ENCODE measurements around the gene CCDC134. TPM values are rescaled to one million over a fixed set of nuclear protein-coding genes. Genes with fewer than 3 reads are reported as not detected.
A peak's percentile ranks its signal among the peaks of the same experiment; 100 is the strongest.

CCDC134 gene
- total and polyA plus RNA-seq, 2 of the 8 experiments (the other 6 are each of a cell fraction or from before 2014, with no cell fraction given), result 7.7 to 20.0 TPM

- Histone ChIP-seq H3K79me2 (ENCODE audit: control insufficient read depth in 1 of 2, insufficient read depth in 2 of 2, low read length in 2 of 2) (peaks cover 32 to 54% of the 10 kb centered on the region in 2 experiments), H2BK12ac (ENCODE audit: low read depth, low read length) (peak overlapping the region; percentile 30; the same call in 1 of the 2 replicates), H3K4me3 (ENCODE audit: extremely low read depth in 1 of 4, insufficient read depth in 2 of 4, low read depth in 3 of 4, low read length in 4 of 4) (peak overlapping the region; percentile 76 to 87 (median 85)), H2BK15ac (ENCODE audit: low read length) (no peak overlapping the region; the same call in 1 of the 2 replicates), H4K20me1 (replicated peaks in 1 of 2; ENCODE audit: control insufficient read depth in 1 of 2, insufficient read depth in 2 of 2, low read length in 2 of 2) (peaks cover 0 to 11% of the 10 kb centered on the region in 2 experiments), H3K9ac (replicated peaks in 1 of 4; ENCODE audit: extremely low read depth in 1 of 4, low read depth in 3 of 4, low read length in 3 of 4) (peak overlapping the region; percentile 56 to 97 (median 84)), H3K79me1 (ENCODE audit: low read depth, low read length) (peaks cover 11% of the 10 kb centered on the region; the same call in 1 of the 2 replicates), H3K18ac (ENCODE audit: extremely low read depth, low read length) (peak overlapping the region; percentile 85; the same call in 1 of the 2 replicates), H3K23me2 (ENCODE audit: low read depth, low read length) (peaks cover 5% of the 10 kb centered on the region), H2AK5ac (ENCODE audit: low read depth, low read length) (no peak overlapping the region), H3K4me1 (replicated peaks in 1 of 4; ENCODE audit: control insufficient read depth in 3 of 4, insufficient read depth in 4 of 4, low read length in 3 of 4) (peaks cover 0 to 5% (median 3%) of the 10 kb centered on the region in 4 experiments; a peak in 3 of 7 replicates), H4K5ac (ENCODE audit: insufficient read length, low read depth, low read length) (peak overlapping the region; percentile 87), H2AFZ (ENCODE audit: low read length) (no peak overlapping the region), H3K27me3 (replicated peaks in 1 of 4; ENCODE audit: control insufficient read depth in 3 of 4, extremely low read depth in 1 of 4, insufficient read depth in 3 of 4, low read length in 3 of 4) (no peaks in the 10 kb centered on the region), H3K36me3 (ENCODE audit: control insufficient read depth in 2 of 4, insufficient read depth in 4 of 4, low read length in 3 of 4) (peaks cover 5 to 26% (median 19%) of the 10 kb centered on the region in 4 experiments), H3K27ac (ENCODE audit: low read depth, low read length) (0 out of 2 replicates have a peak overlapping the region, but pooled peaks have one; percentile 88), H3K9me3 (ENCODE audit: insufficient read depth in 2 of 2, low read depth in 1 of 2, low read length in 1 of 2) (no peaks in the 10 kb centered on the region), H4K91ac (replicated peaks; ENCODE audit: insufficient read length, low read length) (peak overlapping the region; percentile 57), H2BK120ac (replicated peaks; ENCODE audit: low read depth, low read length) (no peak overlapping the region), H2BK5ac (ENCODE audit: low read depth, low read length) (peak overlapping the region; percentile 94; the same call in 1 of the 2 replicates), H3K4ac (replicated peaks; ENCODE audit: insufficient read length, low read depth, low read length) (peak overlapping the region; percentile 53), H3K4me2 (ENCODE audit: insufficient read depth in 1 of 2, low read depth in 2 of 2, low read length in 2 of 2) (peak overlapping the region; percentile 75 to 78), H2BK20ac (ENCODE audit: low read length) (no peak overlapping the region), H4K8ac (ENCODE audit: extremely low read depth, insufficient read depth, low read length) (peak overlapping the region; percentile 97; the same call in 1 of the 2 replicates), H3K14ac (ENCODE audit: insufficient read length) (no peak overlapping the region), H3K23ac (ENCODE audit: insufficient read length) (no peak overlapping the region), H3K56ac (replicated peaks; ENCODE audit: insufficient read length, low read depth, low read length) (peak overlapping the region; percentile 70)
- FAIRE-seq, result no peak
- ChIA-PET POLR2A (ENCODE audit: partially characterized antibody) (interaction anchor here (1.7 to 8.5 kb wide), 5 partner anchors 9 to 153 kb away, joined by 4 to 85 read pairs (median 17); partner anchors contain the start of gene CCDC134), CTCF (ENCODE audit: partially characterized antibody) (interaction anchor here (0.7 to 6.0 kb wide), 5 partner anchors 10 to 1329 kb away, joined by 3 to 27 read pairs (median 3); no protein-coding TSS in a partner anchor)
- no peak for DNase-seq (ENCODE audit: low read depth in 1 of 2, low spot score in 2 of 2)
- WGBS, 2 experiments (ENCODE audit: extremely low coverage in 1 of 2, insufficient coverage in 1 of 2, insufficient read length in 1 of 2, insufficient replicate concordance in 2 of 2, low coverage in 1 of 2, low lambda C conversion rate in 2 of 2, missing lambda C conversion rate in 1 of 2), result 19% methylated on average over 14 of the region's 14 CpGs; no CpG with 5 or more reads in 1 of the 2 experiments
- TF ChIP-seq SIN3A (conservative IDR thresholded peaks at IDR 0.05 in 1 of 2, IDR thresholded peaks at IDR 0.05 in 1 of 2; ENCODE audit: low read depth in 1 of 2, low read length in 2 of 2) (peak in 1 of 2 experiments; percentile 49; a peak in 1 of 4 replicates), SAP30 (IDR thresholded peaks at IDR 0.05; ENCODE audit: insufficient read depth, insufficient replicate concordance, low read length) (no peak), NRF1 (IDR thresholded peaks at IDR 0.05; ENCODE audit: low read depth, low read length) (no peak), CEBPB (IDR thresholded peaks at IDR 0.05; ENCODE audit: low read depth, low read length) (no peak)
These were observed 33.8 kb downstream of the CCDC134 start for GRCh38 chr22:41834005-41834944.

All from H1 (cell line).